Stimulated activated CD4-positive, alpha-beta T cell treated with anti-CD3 and anti-CD28 coated beads, Interleukin-4, amount 100 ng/mL, for 48 hours (primary cell): Measurements from ENCODE around the gene ERF.

ENCODE experiments used
- DNase-seq, 2 donors: peaks; one replicate each; pipeline ENCODE4 v3.0.0-alpha.2; 2020; ENCODE audit warnings: low read depth in 2 of 2

The ERF gene

GRCh38 chr19:42214810-42215485, 40.0 kb downstream of the ERF start:
- DNase-seq = no peak

- no peak for DNase-seq
Observed at GRCh38 chr19:42212886-42213285, 42.0 kb downstream of the ERF start.

- DNase-seq = no peak
Observed at GRCh38 chr19:42208612-42209011, 46.3 kb downstream of the ERF start.

- DNase-seq = no peak
Observed at GRCh38 chr19:42207767-42208271, 47.1 kb downstream of the ERF start.

GRCh38 chr19:42206871-42207755, 47.8 kb downstream of the ERF start:
- no peak for DNase-seq

- no peak for DNase-seq
Observed at GRCh38 chr19:42204664-42205063, 50.3 kb downstream of the ERF start.

- DNase-seq = no peak
Observed at GRCh38 chr19:42203700-42204099, 51.2 kb downstream of the ERF start.

GRCh38 chr19:42202290-42202880, 52.5 kb downstream of the ERF start:
- no peak for DNase-seq

GRCh38 chr19:42201489-42202289, 53.2 kb downstream of the ERF start:
- no peak for DNase-seq

GRCh38 chr19:42200116-42200715, 54.7 kb downstream of the ERF start:
- no peak for DNase-seq

GRCh38 chr19:42199440-42200115, 55.4 kb downstream of the ERF start:
- peak; percentile 48 to 56 for DNase-seq

GRCh38 chr19:42198676-42199439, 56.1 kb downstream of the ERF start:
- DNase-seq = no peak
